ENCODE results near the gene OSGIN1.

DNA sequence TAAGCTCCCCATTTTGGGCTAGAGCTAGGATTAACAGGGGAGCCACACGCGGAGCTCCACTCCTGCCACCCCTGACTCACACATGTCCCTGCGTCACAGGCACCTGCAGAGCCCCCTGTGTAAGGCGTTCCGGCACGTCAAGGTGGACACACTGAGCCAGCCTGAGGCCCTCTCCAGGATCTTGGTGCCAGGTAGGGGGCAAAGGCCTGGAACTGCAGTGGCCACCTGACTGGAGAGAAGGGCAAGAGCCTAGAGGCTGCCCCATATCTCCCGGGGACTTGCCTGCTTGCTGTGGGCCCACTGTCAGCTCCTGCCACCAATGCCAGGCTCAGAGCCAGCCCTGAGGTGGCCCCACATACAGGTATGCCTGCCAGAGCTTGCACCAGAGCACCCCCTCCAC is 48.7 kb downstream of the OSGIN1 start:
- TF ChIP-seq, protein P1, sequence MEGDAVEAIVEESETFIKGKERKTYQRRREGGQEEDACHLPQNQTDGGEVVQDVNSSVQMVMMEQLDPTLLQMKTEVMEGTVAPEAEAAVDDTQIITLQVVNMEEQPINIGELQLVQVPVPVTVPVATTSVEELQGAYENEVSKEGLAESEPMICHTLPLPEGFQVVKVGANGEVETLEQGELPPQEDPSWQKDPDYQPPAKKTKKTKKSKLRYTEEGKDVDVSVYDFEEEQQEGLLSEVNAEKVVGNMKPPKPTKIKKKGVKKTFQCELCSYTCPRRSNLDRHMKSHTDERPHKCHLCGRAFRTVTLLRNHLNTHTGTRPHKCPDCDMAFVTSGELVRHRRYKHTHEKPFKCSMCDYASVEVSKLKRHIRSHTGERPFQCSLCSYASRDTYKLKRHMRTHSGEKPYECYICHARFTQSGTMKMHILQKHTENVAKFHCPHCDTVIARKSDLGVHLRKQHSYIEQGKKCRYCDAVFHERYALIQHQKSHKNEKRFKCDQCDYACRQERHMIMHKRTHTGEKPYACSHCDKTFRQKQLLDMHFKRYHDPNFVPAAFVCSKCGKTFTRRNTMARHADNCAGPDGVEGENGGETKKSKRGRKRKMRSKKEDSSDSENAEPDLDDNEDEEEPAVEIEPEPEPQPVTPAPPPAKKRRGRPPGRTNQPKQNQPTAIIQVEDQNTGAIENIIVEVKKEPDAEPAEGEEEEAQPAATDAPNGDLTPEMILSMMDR (IDR thresholded peaks at IDR 0.05; ENCODE audit: low read depth, low read length): no peak
- TF ChIP-seq MYC (IDR thresholded peaks at IDR 0.05; ENCODE audit: low read depth, low read length): no peak
- TF ChIP-seq POLR2A (IDR thresholded peaks at IDR 0.05; ENCODE audit: extremely low read depth, insufficient read length): no peak
